Kidney (tissue), 14 donors: Measurements from ENCODE around the gene FAM167B. TPM values are rescaled to one million over a fixed set of nuclear protein-coding genes. Genes with fewer than 3 reads are reported as not detected.

Source experiments
- DNase-seq, 5 donors: peaks; one replicate each; pipeline ENCODE4 v3.0.0-alpha.2; 2013 to 2020
- FAIRE-seq: peaks from 2 replicates; lab custom pipeline; 2012; peaks lifted over from hg19 to GRCh38; lab: Jason Lieb, UNC
- H3K27ac ChIP-seq, 2 donors: one replicate each; pipeline ENCODE4 v1.7.0; 2013; ENCODE audit warnings: low read depth in 2 of 2, low read length in 2 of 2, inconsistent platforms in 1 of 2
- H3K27me3 ChIP-seq: one replicate; pipeline ENCODE4 v1.7.1; 2013; ENCODE audit warnings: low read length, inconsistent platforms; ENCODE audit not compliant: control insufficient read depth, insufficient read depth
- H3K36me3 ChIP-seq, 3 donors: one replicate each; pipeline versions ENCODE4 v1.7.0 to v1.7.1; 2013; ENCODE audit warnings: low read length in 3 of 3, control low read depth in 1 of 3, inconsistent platforms in 1 of 3; ENCODE audit not compliant: insufficient read depth in 3 of 3, control insufficient read depth in 2 of 3
- H3K4me1 ChIP-seq, 3 donors: one replicate each; pipeline versions ENCODE4 v1.7.0 to v1.7.1; 2013; ENCODE audit warnings: low read length in 3 of 3, inconsistent platforms in 1 of 3, low read depth in 1 of 3; ENCODE audit not compliant: control insufficient read depth in 2 of 3, insufficient read depth in 2 of 3
- H3K4me3 ChIP-seq, 3 donors: one replicate each; pipeline versions ENCODE4 v1.7.0 to v1.8.1; 2013; ENCODE audit warnings: low read length in 3 of 3, control low read depth in 1 of 3, inconsistent platforms in 1 of 3
- H3K9ac ChIP-seq, 3 donors: one replicate each; pipeline versions ENCODE4 v1.7.0 to v1.7.1; 2013; ENCODE audit warnings: low read length in 3 of 3, control low read depth in 1 of 3, inconsistent platforms in 1 of 3
- H3K9me3 ChIP-seq, 3 donors: one replicate each; pipeline versions ENCODE4 v1.7.0 to v1.7.1; 2013; ENCODE audit warnings: low read length in 3 of 3, control low read depth in 1 of 3, inconsistent platforms in 1 of 3; ENCODE audit not compliant: control insufficient read depth in 2 of 3, insufficient read depth in 1 of 3
- CTCF ChIP-seq: IDR thresholded peaks from 3 replicates; pipeline ENCODE4 v1.5.1; 2012; ENCODE audit warnings: mild to moderate bottlenecking, moderate library complexity, borderline replicate concordance; ENCODE audit not compliant: insufficient read depth; ENCODE audit errors: extremely low read depth
- intact Hi-C: fragments of 100-400 bp; cut with DNase I; formaldehyde crosslinking; loops from one replicate; pipeline ENCODE4 v1.11.1; 2022
- polyA plus RNA-seq: library from polyadenylated mRNA; stranded (reverse); fragments of 350-450 nt; fragmentation: Illumina TruSeq; extraction: RNeasy Lipid Tissue Mini Kit (QIAGEN cat#74804); gene quantifications from one replicate; pipeline ENCODE4 v1.2.3, GENCODE V29; 2014; ENCODE audit warnings: low read depth, low replicate concordance; ENCODE audit not compliant: insufficient read depth
- total RNA-seq: library from RNA; stranded (reverse); fragmentation: NEBNext Ultra II Directional; extraction: Animal tissue kit (Norgen Biotek cat#: 25700); gene quantifications from one replicate; pipeline ENCODE4 v1.2.1, GENCODE V29; 2021
- donor health status: control.
- donor health status: control.
- donor health status: control.
- donor health status: control.
- donor health status: control.
- donor health status: DM: yes; HTN: yes; CAD: no.
- donor health status: Normal renal cell carcinoma (clear cell type).

Gene FAM167B
- total and polyA plus RNA-seq, 2 donors from 2014 or later: 19.6 to 84.8 TPM

- H3K9ac ChIP-seq: peak within 1 kb of the TSS in 1 of 3 donors; percentile 40
- DNase-seq (peak in 1 of 5 donors; percentile 79), FAIRE-seq (no peak)
- peaks cover 0 to 29% (median 9%) of the 10 kb centered on the region in 3 donors for H3K4me1 ChIP-seq
- H3K27me3 ChIP-seq: no peaks in the 10 kb centered on the region
- TF ChIP-seq CTCF: no peak
- H3K4me3 ChIP-seq: no peak within 1 kb of the TSS
- H3K27ac ChIP-seq: peak within 1 kb of the TSS; percentile 71 to 81
- no peaks in the 10 kb centered on the region for H3K9me3 ChIP-seq
- H3K36me3 ChIP-seq: no peaks in the 10 kb centered on the region
- intact Hi-C loops: no loop called here
These were observed 4.1 kb downstream of the FAM167B start, which contains the start of gene LCK for GRCh38 chr1:32250893-32251716. TSS of gene LCK (plus strand) at chr1:32251265. CDS start at chr1:32274330, 23,065 bp downstream.

- Histone ChIP-seq H3K9ac (no peak overlapping the region), H3K27ac (no peak overlapping the region), H3K4me3 (no peak overlapping the region), H3K9me3 (no peaks in the 10 kb centered on the region), H3K4me1 (peaks cover 0 to 16% (median 3%) of the 10 kb centered on the region in 3 donors), H3K27me3 (no peaks in the 10 kb centered on the region), H3K36me3 (no peaks in the 10 kb centered on the region)
- no peak for TF ChIP-seq CTCF
- no peak for DNase-seq
- no peak for FAIRE-seq
- intact Hi-C loops: no loop called here
These were observed 8.3 kb downstream of the FAM167B start for GRCh38 chr1:32255072-32256071.

- no peak overlapping the region for H3K4me3 ChIP-seq
- H3K27me3 ChIP-seq: no peaks in the 10 kb centered on the region
- H3K9me3 ChIP-seq: no peaks in the 10 kb centered on the region
- no peaks in the 10 kb centered on the region for H3K36me3 ChIP-seq
- no peak overlapping the region for H3K9ac ChIP-seq
- H3K4me1 ChIP-seq: peaks cover 0 to 7% (median 0%) of the 10 kb centered on the region in 3 donors
- no peak for FAIRE-seq
- no peak for TF ChIP-seq CTCF
- no peak for DNase-seq
- no peak overlapping the region for H3K27ac ChIP-seq
- intact Hi-C loops: no loop called here
These were observed 9.6 kb downstream of the FAM167B start for GRCh38 chr1:32256473-32257226.
